ENCODE measurements around the gene PYHIN1.

PYHIN1 gene

DNA sequence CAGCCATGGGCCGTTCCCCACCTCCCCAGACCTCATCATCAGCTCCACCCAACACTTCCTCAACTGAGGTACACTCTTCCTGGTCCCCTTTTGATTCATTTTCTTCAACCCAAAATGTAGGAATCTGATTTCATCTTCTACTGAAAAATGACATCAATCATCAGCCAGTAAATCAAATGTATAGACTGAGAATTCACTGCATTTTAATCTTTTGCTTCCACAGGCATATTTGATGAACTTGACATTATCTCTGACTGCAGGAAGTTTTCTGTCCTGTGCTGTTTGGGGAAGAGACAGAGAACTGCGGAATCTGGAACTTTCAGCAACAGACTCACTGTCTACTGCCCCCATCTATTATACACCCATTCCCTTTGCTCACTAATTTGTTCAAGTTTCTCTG is 7.8 kb downstream of the PYHIN1 start:
- Histone ChIP-seq H3K4me3 (ENCODE audit: low read depth, low read length, poor library complexity, severe bottlenecking) (no peak overlapping the region), H3F3A (ENCODE audit: insufficient read depth, low read length) (no peaks in the 10 kb centered on the region), H3K4me1 (ENCODE audit: insufficient read depth, low read length, severe bottlenecking) (peaks cover 3% of the 10 kb centered on the region), H3K9me2 (ENCODE audit: low read depth, low read length) (no peaks in the 10 kb centered on the region), H3K79me2 (ENCODE audit: insufficient read depth, low read length) (no peaks in the 10 kb centered on the region), H3K27me3 (ENCODE audit: insufficient read depth, low read length) (no peaks in the 10 kb centered on the region), H3K9me3 (ENCODE audit: low read length) (no peaks in the 10 kb centered on the region), H2AFZ (ENCODE audit: low read length) (no peak overlapping the region), H3K27ac (ENCODE audit: low read depth, low read length, poor library complexity, severe bottlenecking) (no peak overlapping the region), H3K9ac (ENCODE audit: low read length) (no peak overlapping the region), H3K36me3 (ENCODE audit: insufficient read depth, low read length) (no peaks in the 10 kb centered on the region; the same call in 1 of the 2 replicates), H4K20me1 (ENCODE audit: insufficient read depth, low read length) (no peaks in the 10 kb centered on the region), H3K4me2 (ENCODE audit: low read length) (no peak overlapping the region)
- no peak for TF ChIP-seq EZH2 (IDR thresholded peaks at IDR 0.05; ENCODE audit: borderline replicate concordance, low read length)
- TF ChIP-seq, protein P1, sequence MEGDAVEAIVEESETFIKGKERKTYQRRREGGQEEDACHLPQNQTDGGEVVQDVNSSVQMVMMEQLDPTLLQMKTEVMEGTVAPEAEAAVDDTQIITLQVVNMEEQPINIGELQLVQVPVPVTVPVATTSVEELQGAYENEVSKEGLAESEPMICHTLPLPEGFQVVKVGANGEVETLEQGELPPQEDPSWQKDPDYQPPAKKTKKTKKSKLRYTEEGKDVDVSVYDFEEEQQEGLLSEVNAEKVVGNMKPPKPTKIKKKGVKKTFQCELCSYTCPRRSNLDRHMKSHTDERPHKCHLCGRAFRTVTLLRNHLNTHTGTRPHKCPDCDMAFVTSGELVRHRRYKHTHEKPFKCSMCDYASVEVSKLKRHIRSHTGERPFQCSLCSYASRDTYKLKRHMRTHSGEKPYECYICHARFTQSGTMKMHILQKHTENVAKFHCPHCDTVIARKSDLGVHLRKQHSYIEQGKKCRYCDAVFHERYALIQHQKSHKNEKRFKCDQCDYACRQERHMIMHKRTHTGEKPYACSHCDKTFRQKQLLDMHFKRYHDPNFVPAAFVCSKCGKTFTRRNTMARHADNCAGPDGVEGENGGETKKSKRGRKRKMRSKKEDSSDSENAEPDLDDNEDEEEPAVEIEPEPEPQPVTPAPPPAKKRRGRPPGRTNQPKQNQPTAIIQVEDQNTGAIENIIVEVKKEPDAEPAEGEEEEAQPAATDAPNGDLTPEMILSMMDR (IDR thresholded peaks at IDR 0.05; ENCODE audit: low read length), result no peak

DNA sequence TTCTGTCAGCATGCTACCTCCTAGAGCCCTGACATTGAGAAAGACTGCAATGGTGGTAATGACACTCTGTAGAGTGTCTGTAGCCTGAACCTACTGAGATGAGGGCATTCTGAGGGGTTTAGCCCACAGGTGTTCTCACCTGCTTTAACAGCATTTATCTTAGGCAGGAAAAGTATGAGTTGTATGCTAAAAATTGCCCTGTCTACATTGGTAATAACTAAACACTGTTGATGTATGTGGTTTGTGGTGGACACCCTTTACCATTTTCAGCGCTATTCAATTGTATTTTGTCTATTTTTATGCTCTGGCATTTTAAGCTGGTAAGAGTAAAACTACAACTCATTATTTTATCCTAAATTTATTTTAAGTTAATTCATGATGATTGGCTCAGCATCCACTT is 10.0 kb downstream of the PYHIN1 start:
- Histone ChIP-seq H3K36me3 (ENCODE audit: insufficient read depth, low read length) (no peaks in the 10 kb centered on the region; the same call in 1 of the 2 replicates), H4K20me1 (ENCODE audit: insufficient read depth, low read length) (no peaks in the 10 kb centered on the region), H3K4me2 (ENCODE audit: low read length) (no peak overlapping the region), H3K27me3 (ENCODE audit: insufficient read depth, low read length) (no peaks in the 10 kb centered on the region), H2AFZ (ENCODE audit: low read length) (no peak overlapping the region), H3K79me2 (ENCODE audit: insufficient read depth, low read length) (no peaks in the 10 kb centered on the region), H3K9ac (ENCODE audit: low read length) (no peak overlapping the region), H3K27ac (ENCODE audit: low read depth, low read length, poor library complexity, severe bottlenecking) (no peak overlapping the region), H3K4me1 (ENCODE audit: insufficient read depth, low read length, severe bottlenecking) (no peaks in the 10 kb centered on the region), H3K9me3 (ENCODE audit: low read length) (no peaks in the 10 kb centered on the region), H3K4me3 (ENCODE audit: low read depth, low read length, poor library complexity, severe bottlenecking) (no peak overlapping the region), H3K9me2 (ENCODE audit: low read depth, low read length) (no peaks in the 10 kb centered on the region), H3F3A (ENCODE audit: insufficient read depth, low read length) (no peaks in the 10 kb centered on the region)
- TF ChIP-seq EZH2 (IDR thresholded peaks at IDR 0.05; ENCODE audit: borderline replicate concordance, low read length), result no peak
- TF ChIP-seq, protein P1 (IDR thresholded peaks at IDR 0.05; ENCODE audit: low read length), result no peak

DNA sequence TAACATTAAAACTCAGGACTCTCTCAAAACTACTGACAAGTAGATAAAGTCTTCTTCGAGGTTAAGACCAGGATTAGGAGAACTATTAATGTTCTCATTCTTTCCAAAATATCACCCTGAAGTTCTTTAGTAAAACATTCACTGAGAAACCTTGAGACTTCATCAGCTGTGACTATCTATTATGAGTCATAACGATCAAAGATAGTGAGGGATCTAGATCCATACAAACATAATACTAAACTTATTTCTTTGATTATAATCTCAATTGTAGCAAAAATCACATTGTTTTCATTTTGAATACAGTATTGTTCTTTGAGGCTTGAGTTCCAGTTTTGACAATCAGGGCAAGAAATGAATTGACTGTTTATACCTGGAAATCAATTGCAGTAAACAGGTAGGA is 11.1 kb downstream of the PYHIN1 start:
- TF ChIP-seq, protein P1 (IDR thresholded peaks at IDR 0.05; ENCODE audit: low read length), result no peak
- no peak for TF ChIP-seq EZH2 (IDR thresholded peaks at IDR 0.05; ENCODE audit: borderline replicate concordance, low read length)

More for the DNA sequence above, 11.1 kb downstream of the PYHIN1 start:
- H3K9me3 ChIP-seq (ENCODE audit: low read length), result no peaks in the 10 kb centered on the region
- no peaks in the 10 kb centered on the region for H3K4me1 ChIP-seq (ENCODE audit: insufficient read depth, low read length, severe bottlenecking)
- no peaks in the 10 kb centered on the region for H3F3A ChIP-seq (ENCODE audit: insufficient read depth, low read length)
- no peak overlapping the region for H2AFZ ChIP-seq (ENCODE audit: low read length)
- H3K9me2 ChIP-seq (ENCODE audit: low read depth, low read length), result no peaks in the 10 kb centered on the region
- no peaks in the 10 kb centered on the region for H4K20me1 ChIP-seq (ENCODE audit: insufficient read depth, low read length)
- H3K27me3 ChIP-seq (ENCODE audit: insufficient read depth, low read length), result no peaks in the 10 kb centered on the region
- H3K4me2 ChIP-seq (ENCODE audit: low read length), result no peak overlapping the region
- H3K79me2 ChIP-seq (ENCODE audit: insufficient read depth, low read length), result no peaks in the 10 kb centered on the region
- H3K36me3 ChIP-seq (ENCODE audit: insufficient read depth, low read length), result peaks cover 4% of the 10 kb centered on the region; the same call in 1 of the 2 replicates
- H3K9ac ChIP-seq (ENCODE audit: low read length), result no peak overlapping the region
- H3K27ac ChIP-seq (ENCODE audit: low read depth, low read length, poor library complexity, severe bottlenecking), result no peak overlapping the region
- H3K4me3 ChIP-seq (ENCODE audit: low read depth, low read length, poor library complexity, severe bottlenecking), result no peak overlapping the region

Data from OCI-LY1 (cell line).